ENCODE results near the gene SDR42E2.
"Not testable (repeated sequence)": the region's sequence is repeated elsewhere in the genome, so short reads cannot be mapped to it uniquely, and the experiment has no call there.

The SDR42E2 gene

DNA sequence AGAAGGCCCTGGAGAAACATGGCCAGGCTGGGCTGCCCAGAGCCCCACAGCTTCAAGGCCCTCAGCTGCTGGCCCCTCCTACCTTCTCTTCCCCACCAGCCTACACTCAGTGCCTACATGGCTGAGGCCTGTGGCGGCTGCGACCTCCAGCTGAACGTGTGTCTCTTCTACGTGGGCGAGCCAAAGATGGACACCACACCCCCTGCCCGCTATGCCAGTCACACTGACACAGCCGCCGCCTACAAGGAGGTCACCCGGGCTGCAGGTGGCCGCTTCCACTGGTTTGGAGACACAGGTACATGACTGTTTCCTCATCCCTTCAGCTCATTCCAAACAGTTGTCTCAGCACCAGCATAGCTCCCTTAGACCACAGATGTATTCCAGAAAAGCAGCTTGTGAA lies 29.5 kb upstream of the SDR42E2 start:
- H3K27ac ChIP-seq (ENCODE audit: low read depth, low read length), result no peak overlapping the region
- no peak overlapping the region for H3K9ac ChIP-seq (ENCODE audit: low read length)
- H3K36me3 ChIP-seq (ENCODE audit: insufficient read depth, low read length), result no peaks in the 10 kb centered on the region
- no peak overlapping the region for H3K4me3 ChIP-seq (ENCODE audit: low read depth in 1 of 2, low read length in 2 of 2)
- H3K27me3 ChIP-seq (ENCODE audit: control insufficient read depth in 1 of 2, insufficient read depth in 2 of 2, low read length in 2 of 2), result no peaks in the 10 kb centered on the region
- no peaks in the 10 kb centered on the region for H3K4me1 ChIP-seq (ENCODE audit: insufficient read depth, low read length)
- H3K9me3 ChIP-seq (ENCODE audit: low read length), result no peaks in the 10 kb centered on the region

DNA sequence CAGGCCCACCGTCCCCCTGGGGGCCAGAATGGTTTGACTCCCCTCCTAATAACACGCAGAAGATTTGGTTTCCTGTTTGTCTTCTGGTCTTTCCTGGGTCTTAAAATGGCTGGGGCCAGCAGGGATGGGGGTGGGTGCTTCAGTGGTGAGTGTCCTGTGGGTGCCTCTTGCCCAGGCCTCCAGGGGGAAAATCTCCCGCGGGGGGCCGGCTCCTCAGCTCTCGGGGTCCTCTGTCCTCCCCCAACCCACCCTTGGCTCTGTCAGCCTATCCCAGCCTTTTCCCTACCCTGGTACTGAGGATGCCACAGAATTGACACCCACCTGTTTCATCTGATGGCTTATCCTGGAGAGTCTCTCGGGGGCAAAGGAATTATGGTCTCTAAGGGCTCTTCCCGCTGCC lies 23.8 kb upstream of the SDR42E2 start:
- Histone ChIP-seq H3K27ac (ENCODE audit: low read depth, low read length) (no peak overlapping the region), H3K9ac (ENCODE audit: low read length) (no peak overlapping the region), H3K4me1 (ENCODE audit: insufficient read depth, low read length) (no peaks in the 10 kb centered on the region), H3K27me3 (ENCODE audit: control insufficient read depth in 1 of 2, insufficient read depth in 2 of 2, low read length in 2 of 2) (no peaks in the 10 kb centered on the region), H3K9me3 (ENCODE audit: low read length) (no peaks in the 10 kb centered on the region), H3K36me3 (ENCODE audit: insufficient read depth, low read length) (no peaks in the 10 kb centered on the region), H3K4me3 (ENCODE audit: low read depth in 1 of 2, low read length in 2 of 2) (no peak overlapping the region)

DNA sequence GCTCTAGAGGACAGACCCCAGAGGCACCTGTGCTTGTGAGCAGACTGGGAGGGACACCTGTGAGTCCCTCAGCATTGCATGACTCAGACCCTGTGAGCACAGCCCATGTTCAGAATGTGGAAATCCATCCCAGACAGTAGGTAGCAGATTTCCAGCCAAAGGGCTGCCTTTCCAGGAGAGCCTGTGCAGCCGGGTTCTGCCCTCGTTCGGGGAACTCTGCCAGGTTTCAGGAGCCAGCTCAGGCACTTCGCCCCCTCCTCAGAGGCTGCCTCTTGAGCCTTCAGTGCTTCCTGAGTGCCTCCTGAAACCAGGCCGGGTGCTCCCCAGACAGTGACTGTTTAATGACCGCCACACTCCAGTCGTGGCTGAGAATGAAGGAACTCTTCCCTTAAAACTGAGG lies 23.3 kb upstream of the SDR42E2 start:
- Histone ChIP-seq H3K27ac (ENCODE audit: low read depth, low read length) (no peak overlapping the region), H3K9ac (ENCODE audit: low read length) (no peak overlapping the region), H3K9me3 (ENCODE audit: low read length) (no peaks in the 10 kb centered on the region), H3K36me3 (ENCODE audit: insufficient read depth, low read length) (no peaks in the 10 kb centered on the region), H3K4me1 (ENCODE audit: insufficient read depth, low read length) (no peaks in the 10 kb centered on the region), H3K4me3 (ENCODE audit: low read depth in 1 of 2, low read length in 2 of 2) (no peak overlapping the region), H3K27me3 (ENCODE audit: control insufficient read depth in 1 of 2, insufficient read depth in 2 of 2, low read length in 2 of 2) (no peaks in the 10 kb centered on the region)

DNA sequence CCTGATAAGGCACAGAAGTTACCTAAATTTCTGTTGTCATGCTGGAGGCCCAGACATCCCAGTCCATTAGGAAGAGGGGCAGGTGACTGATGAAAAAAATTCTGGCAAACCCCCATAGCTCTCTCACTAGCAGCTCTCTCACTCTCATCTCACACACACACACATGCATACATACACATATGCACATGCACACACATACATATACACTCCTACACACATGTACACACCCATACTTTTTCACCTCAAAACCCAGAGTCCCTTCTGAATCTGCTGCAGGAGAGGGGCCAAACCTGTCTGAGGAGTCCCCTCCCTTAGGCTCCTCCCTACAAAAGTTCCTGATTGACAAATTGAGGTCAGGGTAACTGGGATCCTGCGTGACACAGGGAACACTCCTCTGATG lies 22.6 kb upstream of the SDR42E2 start:
- H3K9me3 ChIP-seq (ENCODE audit: low read length), result no peaks in the 10 kb centered on the region
- H3K36me3 ChIP-seq (ENCODE audit: insufficient read depth, low read length), result no peaks in the 10 kb centered on the region
- no peak overlapping the region for H3K27ac ChIP-seq (ENCODE audit: low read depth, low read length)
- H3K4me1 ChIP-seq (ENCODE audit: insufficient read depth, low read length), result no peaks in the 10 kb centered on the region
- no peaks in the 10 kb centered on the region for H3K27me3 ChIP-seq (ENCODE audit: control insufficient read depth in 1 of 2, insufficient read depth in 2 of 2, low read length in 2 of 2)
- H3K4me3 ChIP-seq (ENCODE audit: low read depth in 1 of 2, low read length in 2 of 2), result no peak overlapping the region
- no peak overlapping the region for H3K9ac ChIP-seq (ENCODE audit: low read length)

DNA sequence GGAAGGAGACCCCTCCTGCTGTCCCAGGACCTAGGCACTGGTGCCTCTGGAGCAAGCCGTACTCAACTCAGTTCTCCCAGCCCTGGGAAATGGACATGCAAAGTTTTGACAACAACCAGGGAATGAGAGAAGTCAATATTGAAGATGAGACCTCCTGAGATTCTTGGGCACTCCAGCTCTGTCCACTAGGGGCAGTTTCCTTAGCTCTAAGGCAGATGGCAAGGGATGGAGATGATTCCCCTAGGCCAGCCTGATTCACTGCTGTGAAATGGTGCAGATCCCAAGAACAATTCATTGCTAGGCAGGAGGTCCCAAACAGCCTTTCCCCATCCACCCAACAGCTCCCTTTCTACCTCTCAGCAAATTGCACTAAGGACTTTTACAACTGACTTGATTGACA lies 20.5 kb upstream of the SDR42E2 start:
- Histone ChIP-seq H3K4me1 (ENCODE audit: insufficient read depth, low read length) (no peaks in the 10 kb centered on the region), H3K27me3 (ENCODE audit: control insufficient read depth in 1 of 2, insufficient read depth in 2 of 2, low read length in 2 of 2) (no peaks in the 10 kb centered on the region), H3K27ac (ENCODE audit: low read depth, low read length) (no peak overlapping the region), H3K36me3 (ENCODE audit: insufficient read depth, low read length) (no peaks in the 10 kb centered on the region), H3K9ac (ENCODE audit: low read length) (no peak overlapping the region), H3K9me3 (ENCODE audit: low read length) (no peaks in the 10 kb centered on the region), H3K4me3 (ENCODE audit: low read depth in 1 of 2, low read length in 2 of 2) (no peak overlapping the region)

DNA sequence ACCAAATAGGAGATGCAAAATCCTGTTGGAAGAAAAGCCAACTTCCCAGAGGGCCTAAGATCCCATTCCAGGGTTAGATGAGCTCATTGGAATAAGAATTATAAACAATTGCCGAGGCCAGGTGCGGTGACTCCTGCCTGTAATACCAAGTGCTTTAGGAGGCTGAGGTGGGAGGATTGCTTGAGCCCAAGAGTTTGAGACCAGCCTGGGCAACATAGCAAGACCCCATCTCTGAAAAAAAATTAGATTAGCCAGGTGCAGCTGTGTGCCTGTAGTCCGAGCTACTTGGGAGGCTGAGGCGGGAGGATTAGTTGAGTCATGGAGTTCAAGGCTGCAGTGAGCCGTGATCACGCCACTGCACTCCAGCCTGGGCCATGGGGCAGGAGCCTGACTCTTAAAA lies 17.8 kb upstream of the SDR42E2 start:
- no peaks in the 10 kb centered on the region for H3K36me3 ChIP-seq (ENCODE audit: insufficient read depth, low read length)
- H3K4me1 ChIP-seq (ENCODE audit: insufficient read depth, low read length), result no peaks in the 10 kb centered on the region
- no peak overlapping the region for H3K4me3 ChIP-seq (ENCODE audit: low read depth in 1 of 2, low read length in 2 of 2)
- no peaks in the 10 kb centered on the region for H3K27me3 ChIP-seq (ENCODE audit: control insufficient read depth in 1 of 2, insufficient read depth in 2 of 2, low read length in 2 of 2)
- H3K9me3 ChIP-seq (ENCODE audit: low read length), result no peaks in the 10 kb centered on the region
- H3K9ac ChIP-seq (ENCODE audit: low read length), result no peak overlapping the region
- H3K27ac ChIP-seq (ENCODE audit: low read depth, low read length), result no peak overlapping the region

DNA sequence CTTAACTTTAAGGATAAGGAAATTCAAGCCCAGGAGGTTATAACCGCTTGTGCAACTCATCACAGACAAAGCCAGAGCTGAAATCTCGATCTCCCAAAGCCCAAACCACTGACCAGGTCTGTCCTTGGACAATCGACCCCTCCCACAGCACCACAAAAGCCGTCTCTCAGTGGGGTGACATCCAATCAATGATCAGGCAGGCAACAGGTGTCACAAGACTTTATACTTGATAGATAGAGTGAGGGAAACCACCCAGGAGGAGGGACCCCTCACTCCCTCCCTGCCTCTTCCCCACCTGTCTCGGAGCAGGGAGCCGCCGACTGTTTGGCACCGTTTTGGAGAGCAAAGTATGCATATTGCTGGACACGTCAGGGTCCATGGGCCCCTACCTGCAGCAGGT lies 14.5 kb upstream of the SDR42E2 start:
- H3K27ac ChIP-seq (ENCODE audit: low read depth, low read length), result no peak overlapping the region
- no peak overlapping the region for H3K9ac ChIP-seq (ENCODE audit: low read length)
- no peaks in the 10 kb centered on the region for H3K4me1 ChIP-seq (ENCODE audit: insufficient read depth, low read length)
- no peaks in the 10 kb centered on the region for H3K27me3 ChIP-seq (ENCODE audit: control insufficient read depth in 1 of 2, insufficient read depth in 2 of 2, low read length in 2 of 2)
- no peak overlapping the region for H3K4me3 ChIP-seq (ENCODE audit: low read depth in 1 of 2, low read length in 2 of 2)
- no peaks in the 10 kb centered on the region for H3K36me3 ChIP-seq (ENCODE audit: insufficient read depth, low read length)
- no peaks in the 10 kb centered on the region for H3K9me3 ChIP-seq (ENCODE audit: low read length)

DNA sequence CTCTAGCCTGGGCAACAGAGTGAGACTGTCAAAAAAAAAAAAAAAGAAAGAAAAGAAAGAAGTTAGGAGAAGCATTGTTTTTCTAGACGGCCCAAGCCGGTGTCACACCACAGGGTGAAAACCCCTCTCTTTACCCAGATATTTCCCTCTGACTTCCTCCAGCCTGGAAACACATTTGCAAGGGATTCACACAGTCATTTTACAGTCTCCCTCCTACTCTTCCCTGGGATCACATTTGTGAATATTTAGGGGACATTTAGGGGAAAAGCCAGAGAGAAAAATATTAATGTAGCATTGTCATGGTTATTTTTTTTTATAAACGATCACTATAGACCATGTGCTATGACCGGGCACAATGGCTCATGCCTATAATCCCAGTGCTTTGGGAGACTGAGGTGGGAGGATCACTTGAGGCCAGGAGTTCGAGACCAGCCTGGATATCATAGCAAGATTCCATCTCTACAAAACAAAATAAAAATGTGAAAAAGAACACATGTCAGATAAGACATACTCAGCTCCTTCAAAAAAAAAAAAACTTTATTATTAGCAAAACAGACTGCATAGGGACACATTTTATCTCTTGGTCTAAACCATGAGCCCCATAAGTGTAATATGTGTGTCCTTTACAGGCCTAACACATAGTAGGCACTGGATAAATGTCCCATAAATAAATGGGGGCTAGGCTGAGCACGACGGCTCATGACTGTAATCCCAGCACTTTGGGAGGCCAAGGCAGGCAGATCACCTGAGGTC lies 10.9 kb upstream of the SDR42E2 start:
- H3K4me3 ChIP-seq (ENCODE audit: low read depth in 1 of 2, low read length in 2 of 2), result no peak overlapping the region
- no peaks in the 10 kb centered on the region for H3K4me1 ChIP-seq (ENCODE audit: insufficient read depth, low read length)
- H3K27me3 ChIP-seq (ENCODE audit: control insufficient read depth in 1 of 2, insufficient read depth in 2 of 2, low read length in 2 of 2), result no peaks in the 10 kb centered on the region
- no peak overlapping the region for H3K27ac ChIP-seq (ENCODE audit: low read depth, low read length)
- H3K9ac ChIP-seq (ENCODE audit: low read length), result no peak overlapping the region
- no peaks in the 10 kb centered on the region for H3K36me3 ChIP-seq (ENCODE audit: insufficient read depth, low read length)
- no peaks in the 10 kb centered on the region for H3K9me3 ChIP-seq (ENCODE audit: low read length)

DNA sequence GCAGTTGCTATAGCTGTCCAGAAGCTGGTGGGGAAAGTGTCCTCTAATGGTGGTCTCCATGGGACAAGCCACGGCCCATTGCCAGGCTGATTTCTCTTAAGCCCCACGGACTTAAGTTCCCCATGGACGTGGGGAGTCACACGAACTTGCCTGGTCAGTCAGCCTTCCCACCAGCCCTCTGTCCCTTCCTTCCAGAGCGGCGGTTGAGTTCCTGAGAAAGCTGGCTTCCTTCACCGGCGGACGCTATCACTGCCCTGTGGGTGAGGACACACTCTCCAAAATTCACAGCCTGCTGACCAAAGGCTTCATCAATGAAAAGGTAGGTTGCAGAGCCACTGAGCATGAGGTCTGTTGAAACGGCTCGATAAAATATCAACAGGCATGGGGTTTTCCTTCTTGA lies 10.0 kb upstream of the SDR42E2 start:
- Histone ChIP-seq H3K4me3 (ENCODE audit: low read depth in 1 of 2, low read length in 2 of 2) (no peak overlapping the region), H3K9ac (ENCODE audit: low read length) (no peak overlapping the region), H3K27me3 (ENCODE audit: control insufficient read depth in 1 of 2, insufficient read depth in 2 of 2, low read length in 2 of 2) (no peaks in the 10 kb centered on the region), H3K36me3 (ENCODE audit: insufficient read depth, low read length) (no peaks in the 10 kb centered on the region), H3K4me1 (ENCODE audit: insufficient read depth, low read length) (no peaks in the 10 kb centered on the region), H3K9me3 (ENCODE audit: low read length) (no peaks in the 10 kb centered on the region), H3K27ac (ENCODE audit: low read depth, low read length) (no peak overlapping the region)

DNA sequence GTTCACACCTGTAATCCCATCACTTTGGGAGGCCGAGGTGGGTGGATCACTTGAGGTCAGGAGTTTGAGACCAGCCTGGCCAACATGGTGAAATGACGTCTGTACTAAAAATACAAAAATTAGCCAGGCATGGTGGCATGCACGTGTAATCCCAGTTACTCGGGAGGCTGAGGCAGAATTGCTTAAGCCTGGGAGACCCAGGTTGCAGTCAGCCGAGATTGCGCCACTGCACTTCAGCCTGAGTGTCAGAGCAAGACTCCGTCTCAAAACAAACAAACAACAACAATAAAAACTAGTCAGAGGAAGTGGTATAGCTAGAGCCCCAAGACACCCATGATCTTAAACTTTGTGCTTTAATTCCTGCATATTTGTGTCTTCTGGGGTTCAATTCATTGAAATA lies 9.2 kb upstream of the SDR42E2 start:
- H3K4me3 ChIP-seq (ENCODE audit: low read depth in 1 of 2, low read length in 2 of 2); H3K4me1 ChIP-seq (ENCODE audit: insufficient read depth, low read length); H3K36me3 ChIP-seq (ENCODE audit: insufficient read depth, low read length); H3K9me3 ChIP-seq (ENCODE audit: low read length); H3K27me3 ChIP-seq (ENCODE audit: control insufficient read depth in 1 of 2, insufficient read depth in 2 of 2, low read length in 2 of 2); H3K9ac ChIP-seq (ENCODE audit: low read length); H3K27ac ChIP-seq (ENCODE audit: low read depth, low read length): not testable (repeated sequence)

DNA sequence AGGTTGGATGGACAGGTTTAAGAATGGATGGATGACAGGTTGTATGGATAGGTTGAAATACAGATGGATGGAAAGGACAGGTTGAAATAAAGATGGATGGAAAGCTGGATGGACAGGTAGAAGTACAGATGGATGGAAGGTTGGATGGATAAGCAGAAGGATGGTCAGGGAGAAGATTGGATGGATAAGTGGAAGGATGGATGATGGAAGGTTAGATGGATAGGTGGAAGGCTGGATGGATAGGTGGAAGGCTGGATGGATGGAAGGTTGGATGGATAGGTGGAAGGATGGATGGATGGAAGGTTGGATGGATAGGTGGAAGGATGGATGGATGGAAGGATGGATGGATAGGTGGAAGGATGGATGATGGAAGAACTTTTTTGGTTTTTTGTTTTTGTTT lies 905 bp upstream of the SDR42E2 start:
- Histone ChIP-seq H3K36me3 (ENCODE audit: insufficient read depth, low read length) (no peaks in the 10 kb centered on the region), H3K27ac (ENCODE audit: low read depth, low read length) (no peak overlapping the region), H3K4me1 (ENCODE audit: insufficient read depth, low read length) (no peaks in the 10 kb centered on the region)

DNA sequence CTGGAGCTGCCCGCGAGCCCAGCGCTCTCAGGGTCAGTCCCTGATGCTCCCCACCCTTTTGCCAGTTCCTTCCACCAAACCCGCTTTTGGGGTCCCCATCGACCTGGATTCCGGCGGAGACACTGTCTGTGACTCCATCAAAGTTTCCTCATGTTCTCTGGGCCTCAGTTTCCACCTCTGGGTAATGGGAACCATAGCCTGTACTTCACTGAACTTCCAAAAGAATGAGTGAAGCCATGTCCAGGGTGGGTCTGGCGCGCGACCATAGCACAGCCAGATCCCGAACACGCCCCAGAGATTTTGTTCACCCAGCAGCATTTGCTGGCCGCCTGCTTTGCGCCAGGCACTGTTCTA lies 327 bp downstream of the SDR42E2 start:
- no peaks in the 10 kb centered on the region for H3K36me3 ChIP-seq (ENCODE audit: insufficient read depth, low read length)
- no peaks in the 10 kb centered on the region for H3K4me1 ChIP-seq (ENCODE audit: insufficient read depth, low read length)
- H3K4me3 ChIP-seq (ENCODE audit: low read depth in 1 of 2, low read length in 2 of 2), result no peak overlapping the region
- no peak overlapping the region for H3K27ac ChIP-seq (ENCODE audit: low read depth, low read length)
- H3K27me3 ChIP-seq (ENCODE audit: control insufficient read depth in 1 of 2, insufficient read depth in 2 of 2, low read length in 2 of 2), result peaks cover 12% of the 10 kb centered on the region in 2 donors
- no peak overlapping the region for H3K9ac ChIP-seq (ENCODE audit: low read length)
- no peaks in the 10 kb centered on the region for H3K9me3 ChIP-seq (ENCODE audit: low read length)

More for the DNA sequence above, 905 bp upstream of the SDR42E2 start:
- H3K9me3 ChIP-seq (ENCODE audit: low read length), result no peaks in the 10 kb centered on the region
- no peak overlapping the region for H3K4me3 ChIP-seq (ENCODE audit: low read depth in 1 of 2, low read length in 2 of 2)
- H3K9ac ChIP-seq (ENCODE audit: low read length), result no peak overlapping the region
- peaks cover 12% of the 10 kb centered on the region in 2 donors for H3K27me3 ChIP-seq (ENCODE audit: control insufficient read depth in 1 of 2, insufficient read depth in 2 of 2, low read length in 2 of 2)

All from muscle layer of colon (tissue), 2 donors.